BJ (cell line): ENCODE measurements around the gene ZBTB32. TPM values are rescaled to one million over a fixed set of nuclear protein-coding genes. Genes with fewer than 3 reads are reported as not detected.

Experiments
- CTCF ChIA-PET: fragments of 350-600 bp; formaldehyde crosslinking; extraction: SDS; loops from one replicate; lab custom pipeline; 2021; ENCODE audit warnings: antibody characterized with exemption, inconsistent platforms; lab: Yijun Ruan, JAX
- POLR2A ChIA-PET: fragments of 300-600 bp; sonication (Branson Sonifier 250); formaldehyde crosslinking; extraction: SDS; loops from one replicate; lab custom pipeline; 2021; ENCODE audit warnings: antibody characterized with exemption; lab: Charles Lee
- DNase-seq: peaks from one replicate; pipeline ENCODE4 v3.0.0-alpha.2; 2011; ENCODE audit warnings: low read depth
- H3K27me3 ChIP-seq: 2 replicates; pipeline ENCODE4 v1.6.0; 2011; ENCODE audit warnings: low read length; ENCODE audit not compliant: control insufficient read depth, insufficient read depth
- H3K36me3 ChIP-seq: 2 replicates; pipeline ENCODE4 v1.5.1; 2011; ENCODE audit warnings: low read length; ENCODE audit not compliant: control insufficient read depth, insufficient read depth
- H3K4me3 ChIP-seq: 2 replicates; pipeline ENCODE4 v1.5.1; 2011; ENCODE audit warnings: low read depth, mild to moderate bottlenecking, control low read depth, low read length
- CTCF ChIP-seq: IDR thresholded peaks from 2 replicates; pipeline ENCODE4 v1.5.1; 2011; ENCODE audit warnings: low read depth, mild to moderate bottlenecking, control low read depth, inconsistent platforms, low read length, moderate library complexity; ENCODE audit not compliant: insufficient read depth
- polyA plus RNA-seq: library from polyadenylated mRNA; depleted of rRNA; stranded (reverse); fragments of >200 nt; gene quantifications from 2 replicates; pipeline ENCODE4 v1.2.3, GENCODE V29; 2011

Gene ZBTB32
- polyA plus RNA-seq, 1 experiment: not detected

GRCh38 chr19:35716801-35717664 lies 12.7 kb downstream of the ZBTB32 start:
- peaks cover 6% of the 10 kb centered on the region for H3K36me3 ChIP-seq
- peak; percentile 94 for TF ChIP-seq CTCF
- ChIA-PET POLR2A (interaction anchor here (0.6 kb wide), 1 partner anchor 39 kb away, joined by 3 read pairs; no protein-coding TSS in a partner anchor), CTCF (interaction anchor here (1.5 kb wide), 1 partner anchor 22 kb away, joined by 4 read pairs; no protein-coding TSS in a partner anchor)
- no peaks in the 10 kb centered on the region for H3K27me3 ChIP-seq
- no peak for DNase-seq
- peak overlapping the region; percentile 77 for H3K4me3 ChIP-seq

GRCh38 chr19:35717665-35718344 lies 13.4 kb downstream of the ZBTB32 start, which contains the start of gene KMT2B:
TSS of gene KMT2B (plus strand) at chr19:35718003. CDS start at chr19:35718019, 16 bp downstream.
- H3K4me3 ChIP-seq: peak within 1 kb of the TSS; percentile 83
- POLR2A ChIA-PET: no interaction called here
- H3K36me3 ChIP-seq: peaks cover 11% of the 10 kb centered on the region
- CTCF ChIA-PET: interaction anchor here (0.9 kb wide), 1 partner anchor 27 kb away, joined by 4 read pairs; the partner anchor contains the start of gene U2AF1L4
- DNase-seq: peak; percentile 66
- TF ChIP-seq CTCF: no peak
- H3K27me3 ChIP-seq: no peaks in the 10 kb centered on the region

- ChIA-PET CTCF (interaction anchor here (0.9 kb wide), 1 partner anchor 26 kb away, joined by 4 read pairs; the partner anchor contains the start of gene U2AF1L4), POLR2A (interaction anchor here (1.0 kb wide), 1 partner anchor 22 kb away, joined by 3 read pairs; no protein-coding TSS in a partner anchor)
- no peak for TF ChIP-seq CTCF
- DNase-seq: no peak
- peak overlapping the region; percentile 83 for H3K4me3 ChIP-seq
- H3K36me3 ChIP-seq: peaks cover 17% of the 10 kb centered on the region
- no peaks in the 10 kb centered on the region for H3K27me3 ChIP-seq
These were observed 14.1 kb downstream of the ZBTB32 start for GRCh38 chr19:35718345-35719041.

- Histone ChIP-seq H3K4me3 (peak overlapping the region; percentile 83; the same call in 1 of the 2 replicates), H3K36me3 (peaks cover 24% of the 10 kb centered on the region), H3K27me3 (no peaks in the 10 kb centered on the region)
- ChIA-PET CTCF (no interaction called here), POLR2A (interaction anchor here (0.6 to 1.0 kb wide), 2 partner anchors 21 to 193 kb away, joined by 3 read pairs; no protein-coding TSS in a partner anchor)
- DNase-seq: no peak
- no peak for TF ChIP-seq CTCF
These were observed 15.2 kb downstream of the ZBTB32 start for GRCh38 chr19:35719402-35720162.
